GM12891 (cell line): ENCODE data around the gene SLC7A6.

Experiments used
- POLR2A ChIP-seq: IDR thresholded peaks from 2 replicates; pipeline ENCODE4 v1.6.1; 2011; ENCODE audit warnings: low read depth, low read length, control low read depth
- POLR2AphosphoS5 ChIP-seq: IDR thresholded peaks from 2 replicates; pipeline ENCODE4 v1.6.1; 2011; ENCODE audit warnings: low read depth, low read length, control low read depth
- SPI1 ChIP-seq: IDR thresholded peaks from 2 replicates; pipeline ENCODE4 v1.6.1; 2011; ENCODE audit warnings: low read depth, low read length, control low read depth
- TAF1 ChIP-seq: IDR thresholded peaks from 2 replicates; pipeline ENCODE4 v1.6.1; 2011; ENCODE audit warnings: low read depth, low read length, control low read depth

- TF ChIP-seq TAF1 (no peak), POLR2A (no peak), POLR2AphosphoS5 (no peak), SPI1 (no peak)
Observed at GRCh38 chr16:68270353-68270752, 6.0 kb downstream of the SLC7A6 start.
